K562 (cell line): ENCODE measurements around the gene NDFIP1.

Source experiments
- E4F1 ChIP-seq: fragments of 250-450 bp; sonication (Bioruptor Pico); IDR thresholded peaks from 2 replicates; pipeline ENCODE4 v1.5.0; 2021; ENCODE audit warnings: mild to moderate bottlenecking, borderline replicate concordance
- FOS ChIP-seq: IDR thresholded peaks from 3 replicates; pipeline ENCODE4 v1.6.1; 2011; ENCODE audit not compliant: insufficient read length; ENCODE audit errors: extremely low read depth
- ZNF561 ChIP-seq: fragments of 450-650 bp; formaldehyde crosslinking; conservative IDR thresholded peaks from 2 replicates; pipeline ENCODE4 v1.4.0; 2020; ENCODE audit warnings: mild to moderate bottlenecking, moderate library complexity
- ZNF766 ChIP-seq: fragments of 200-800 bp; sonication (Bioruptor generic); conservative IDR thresholded peaks from 2 replicates; pipeline ENCODE4 v1.6.1; 2016; ENCODE audit warnings: missing genetic modification characterization, missing compliant biosample characterization

- no peak for TF ChIP-seq ZNF766 (CRISPR knock-in tag)
- TF ChIP-seq E4F1 (CRISPR knock-in tag), result no peak
- no peak for TF ChIP-seq ZNF561 (CRISPR knock-in tag)
- no peak for TF ChIP-seq FOS
Observed at GRCh38 chr5:142181096-142181495, 72.5 kb downstream of the NDFIP1 start.
